DND-41 (cell line): Measurements from ENCODE around the gene MLLT6.
A peak's percentile ranks its signal among the peaks of the same experiment; 100 is the strongest.

Experiments
- ATAC-seq: fragments of 200-7000 bp; cut with Tn5 transposase; 3 replicates; pipeline ENCODE4 v1.9.1; 2021; ENCODE audit warnings: low read depth; ENCODE audit not compliant: insufficient read depth
- DNase-seq: peaks from one replicate; pipeline ENCODE4 v3.0.0-alpha.2; 2020
- H2AFZ ChIP-seq: 2 replicates; pipeline ENCODE4 v1.6.0; 2012; ENCODE audit warnings: low read depth, low read length
- H3K27ac ChIP-seq: 2 replicates; pipeline ENCODE4 v1.5.1; 2012; ENCODE audit warnings: low read length, inconsistent platforms
- H3K27me3 ChIP-seq: fragments of 200-600 bp; sonication (generic); 2 replicates; pipeline ENCODE4 v1.6.0; 2012; ENCODE audit warnings: low read length, mild to moderate bottlenecking, inconsistent platforms; ENCODE audit not compliant: insufficient read depth, poor library complexity
- H3K36me3 ChIP-seq: 2 replicates; pipeline ENCODE4 v1.5.1; 2012; ENCODE audit warnings: low read length, inconsistent platforms; ENCODE audit not compliant: insufficient read depth
- H3K4me1 ChIP-seq: 2 replicates; pipeline ENCODE4 v1.5.1; 2012; ENCODE audit warnings: mild to moderate bottlenecking, low read length; ENCODE audit not compliant: insufficient read depth
- H3K4me2 ChIP-seq: 2 replicates; pipeline ENCODE4 v1.6.0; 2012; ENCODE audit warnings: mild to moderate bottlenecking, moderate library complexity, low read length, inconsistent platforms; ENCODE audit not compliant: insufficient read depth
- H3K4me3 ChIP-seq, 2 experiments: fragments of 200-600 bp in 1 of 2; shearing (Covaris generic) in 1 of 2; 2 replicates each; pipeline ENCODE4 v1.5.1; 2012 to 2016; ENCODE audit warnings: inconsistent platforms in 2 of 2, low read length in 2 of 2, mild to moderate bottlenecking in 2 of 2, low read depth in 1 of 2, moderate library complexity in 1 of 2
- H3K79me2 ChIP-seq: 2 replicates; pipeline ENCODE4 v1.6.0; 2012; ENCODE audit warnings: low read length, inconsistent platforms; ENCODE audit not compliant: insufficient read depth
- H3K9ac ChIP-seq: 2 replicates; pipeline ENCODE4 v1.6.0; 2012; ENCODE audit warnings: low read depth, mild to moderate bottlenecking, inconsistent platforms, low read length, moderate library complexity
- H3K9me3 ChIP-seq: 2 replicates; pipeline ENCODE4 v1.5.1; 2012; ENCODE audit warnings: low read length, moderate library complexity, mild to moderate bottlenecking, inconsistent platforms; ENCODE audit not compliant: insufficient read depth, severe bottlenecking
- H4K20me1 ChIP-seq: 2 replicates; pipeline ENCODE4 v1.6.0; 2012; ENCODE audit warnings: low read length; ENCODE audit not compliant: insufficient read depth
- EZH2 ChIP-seq: IDR thresholded peaks from 3 replicates; pipeline ENCODE4 v1.6.1; 2012; ENCODE audit warnings: borderline replicate concordance, low read depth, mild to moderate bottlenecking, moderate library complexity, low read length, inconsistent platforms; ENCODE audit not compliant: severe bottlenecking
- TF ChIP-seq, protein P1 (sequence below): IDR thresholded peaks from 2 replicates; pipeline ENCODE4 v1.5.1; 2012; ENCODE audit warnings: borderline replicate concordance, low read length, moderate library complexity, mild to moderate bottlenecking; ENCODE audit not compliant: poor library complexity, severe bottlenecking; ENCODE audit errors: extremely low read depth

The MLLT6 gene

DNA sequence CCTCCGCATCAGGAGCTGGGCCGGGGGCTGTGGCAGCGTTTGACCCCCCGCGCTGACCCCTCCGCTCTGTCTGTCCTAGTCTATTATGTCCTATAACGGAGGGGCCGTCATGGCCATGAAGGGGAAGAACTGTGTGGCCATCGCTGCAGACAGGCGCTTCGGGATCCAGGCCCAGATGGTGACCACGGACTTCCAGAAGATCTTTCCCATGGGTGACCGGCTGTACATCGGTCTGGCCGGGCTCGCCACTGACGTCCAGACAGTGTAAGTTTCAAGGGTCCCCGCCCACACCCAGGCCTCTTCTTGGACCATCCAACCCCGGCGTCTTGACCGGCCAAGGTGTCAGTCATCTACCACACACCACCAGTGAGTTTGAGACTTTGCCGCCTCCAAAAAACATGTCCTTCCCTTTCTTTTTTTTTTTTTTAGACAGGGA lies 48.0 kb downstream of the MLLT6 start:
- H3K27me3 ChIP-seq: no peaks in the 10 kb centered on the region
- H3K4me3 ChIP-seq: peak overlapping the region; percentile 37 to 88; a peak in 3 of 4 replicates
- DNase-seq (no peak), ATAC-seq (no peak)
- peak overlapping the region; percentile 80 for H3K9ac ChIP-seq
- peaks cover 15% of the 10 kb centered on the region for H4K20me1 ChIP-seq
- H3K4me2 ChIP-seq: peak overlapping the region; percentile 93
- H3K27ac ChIP-seq: peak overlapping the region; percentile 93
- H3K4me1 ChIP-seq: peaks cover 52% of the 10 kb centered on the region
- H3K79me2 ChIP-seq: peaks cover 44% of the 10 kb centered on the region
- peak overlapping the region; percentile 93; the same call in 1 of the 2 replicates for H2AFZ ChIP-seq
- H3K9me3 ChIP-seq: no peaks in the 10 kb centered on the region
- peaks cover 47% of the 10 kb centered on the region for H3K36me3 ChIP-seq
- no peak for TF ChIP-seq EZH2
- TF ChIP-seq, protein P1, sequence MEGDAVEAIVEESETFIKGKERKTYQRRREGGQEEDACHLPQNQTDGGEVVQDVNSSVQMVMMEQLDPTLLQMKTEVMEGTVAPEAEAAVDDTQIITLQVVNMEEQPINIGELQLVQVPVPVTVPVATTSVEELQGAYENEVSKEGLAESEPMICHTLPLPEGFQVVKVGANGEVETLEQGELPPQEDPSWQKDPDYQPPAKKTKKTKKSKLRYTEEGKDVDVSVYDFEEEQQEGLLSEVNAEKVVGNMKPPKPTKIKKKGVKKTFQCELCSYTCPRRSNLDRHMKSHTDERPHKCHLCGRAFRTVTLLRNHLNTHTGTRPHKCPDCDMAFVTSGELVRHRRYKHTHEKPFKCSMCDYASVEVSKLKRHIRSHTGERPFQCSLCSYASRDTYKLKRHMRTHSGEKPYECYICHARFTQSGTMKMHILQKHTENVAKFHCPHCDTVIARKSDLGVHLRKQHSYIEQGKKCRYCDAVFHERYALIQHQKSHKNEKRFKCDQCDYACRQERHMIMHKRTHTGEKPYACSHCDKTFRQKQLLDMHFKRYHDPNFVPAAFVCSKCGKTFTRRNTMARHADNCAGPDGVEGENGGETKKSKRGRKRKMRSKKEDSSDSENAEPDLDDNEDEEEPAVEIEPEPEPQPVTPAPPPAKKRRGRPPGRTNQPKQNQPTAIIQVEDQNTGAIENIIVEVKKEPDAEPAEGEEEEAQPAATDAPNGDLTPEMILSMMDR: no peak

DNA sequence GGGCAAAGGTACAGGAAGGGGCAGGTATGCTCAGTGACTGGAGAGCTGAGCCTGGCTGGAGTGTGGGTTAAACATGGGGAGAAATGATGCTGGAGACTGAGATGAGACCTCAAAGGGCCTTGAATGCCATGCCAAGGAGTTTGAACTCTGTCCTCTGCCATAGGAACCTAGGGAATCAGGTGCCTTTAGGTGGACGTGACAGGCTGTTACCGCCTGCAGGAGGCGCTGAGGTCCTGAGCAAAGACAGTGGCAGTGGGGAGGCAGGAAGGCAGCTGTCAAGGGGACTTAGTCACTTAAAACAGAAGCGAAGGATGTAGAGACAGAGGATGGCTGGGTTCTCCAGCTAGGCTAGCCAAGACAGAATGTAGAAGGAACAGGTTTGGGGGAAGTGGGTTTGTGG lies 56.5 kb downstream of the MLLT6 start:
- peak; percentile 53 for DNase-seq

DNA sequence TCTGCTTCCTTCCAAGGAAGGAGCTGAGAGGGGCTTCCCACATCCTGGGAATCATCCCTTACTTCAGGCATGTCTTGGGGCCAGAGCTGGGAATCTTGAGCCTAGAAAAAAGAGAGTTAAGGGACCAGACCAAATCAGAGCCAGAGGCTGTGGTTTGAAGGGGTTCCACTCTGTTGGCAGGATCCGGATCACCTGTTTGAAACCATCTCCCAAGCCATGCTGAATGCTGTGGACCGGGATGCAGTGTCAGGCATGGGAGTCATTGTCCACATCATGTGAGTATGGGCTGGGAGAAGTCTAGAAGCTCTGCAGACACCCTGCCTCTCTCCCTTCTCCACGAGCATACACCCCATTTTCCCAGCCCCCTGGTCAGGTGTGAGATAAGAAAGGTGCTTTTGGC lies 57.2 kb downstream of the MLLT6 start:
- Histone ChIP-seq H3K4me2 (no peak overlapping the region), H2AFZ (no peak overlapping the region), H3K36me3 (peaks cover 90% of the 10 kb centered on the region), H3K9me3 (no peaks in the 10 kb centered on the region), H3K79me2 (peaks cover 2% of the 10 kb centered on the region; the same call in 1 of the 2 replicates), H3K9ac (no peak overlapping the region), H3K4me3 (no peak overlapping the region), H3K4me1 (no peaks in the 10 kb centered on the region; the same call in 1 of the 2 replicates), H3K27ac (no peak overlapping the region), H4K20me1 (peaks cover 28% of the 10 kb centered on the region; the same call in 1 of the 2 replicates), H3K27me3 (no peaks in the 10 kb centered on the region)
- no peak for ATAC-seq
- DNase-seq: no peak
- no peak for TF ChIP-seq EZH2
- TF ChIP-seq, protein P1: no peak

More for the DNA sequence above, 56.5 kb downstream of the MLLT6 start:
- peak; percentile 69 for ATAC-seq
- H2AFZ ChIP-seq: no peak overlapping the region
- H3K27me3 ChIP-seq: no peaks in the 10 kb centered on the region
- H4K20me1 ChIP-seq: peaks cover 25% of the 10 kb centered on the region; the same call in 1 of the 2 replicates
- TF ChIP-seq, protein P1: peak; percentile 63
- no peak for TF ChIP-seq EZH2
- no peak overlapping the region for H3K4me3 ChIP-seq
- no peak overlapping the region for H3K9ac ChIP-seq
- H3K4me1 ChIP-seq: no peaks in the 10 kb centered on the region; the same call in 1 of the 2 replicates
- H3K36me3 ChIP-seq: peaks cover 91% of the 10 kb centered on the region
- H3K27ac ChIP-seq: no peak overlapping the region
- peaks cover 6% of the 10 kb centered on the region; the same call in 1 of the 2 replicates for H3K79me2 ChIP-seq
- H3K9me3 ChIP-seq: no peaks in the 10 kb centered on the region
- H3K4me2 ChIP-seq: no peak overlapping the region
